HG02610 (cell line): ENCODE measurements around the gene MFSD12.
A peak's percentile ranks its signal among the peaks of the same experiment; 100 is the strongest.
"Not testable (repeated sequence)": the region's sequence is repeated elsewhere in the genome, so short reads cannot be mapped to it uniquely, and the experiment has no call there.

ENCODE experiments used
- ATAC-seq: cut with Tn5 transposase; IDR thresholded peaks from one replicate; pipeline ENCODE4 v1.9.1; 2021; ENCODE audit warnings: mild to moderate bottlenecking, moderate library complexity; ENCODE audit not compliant: unreplicated experiment

MFSD12 gene

DNA sequence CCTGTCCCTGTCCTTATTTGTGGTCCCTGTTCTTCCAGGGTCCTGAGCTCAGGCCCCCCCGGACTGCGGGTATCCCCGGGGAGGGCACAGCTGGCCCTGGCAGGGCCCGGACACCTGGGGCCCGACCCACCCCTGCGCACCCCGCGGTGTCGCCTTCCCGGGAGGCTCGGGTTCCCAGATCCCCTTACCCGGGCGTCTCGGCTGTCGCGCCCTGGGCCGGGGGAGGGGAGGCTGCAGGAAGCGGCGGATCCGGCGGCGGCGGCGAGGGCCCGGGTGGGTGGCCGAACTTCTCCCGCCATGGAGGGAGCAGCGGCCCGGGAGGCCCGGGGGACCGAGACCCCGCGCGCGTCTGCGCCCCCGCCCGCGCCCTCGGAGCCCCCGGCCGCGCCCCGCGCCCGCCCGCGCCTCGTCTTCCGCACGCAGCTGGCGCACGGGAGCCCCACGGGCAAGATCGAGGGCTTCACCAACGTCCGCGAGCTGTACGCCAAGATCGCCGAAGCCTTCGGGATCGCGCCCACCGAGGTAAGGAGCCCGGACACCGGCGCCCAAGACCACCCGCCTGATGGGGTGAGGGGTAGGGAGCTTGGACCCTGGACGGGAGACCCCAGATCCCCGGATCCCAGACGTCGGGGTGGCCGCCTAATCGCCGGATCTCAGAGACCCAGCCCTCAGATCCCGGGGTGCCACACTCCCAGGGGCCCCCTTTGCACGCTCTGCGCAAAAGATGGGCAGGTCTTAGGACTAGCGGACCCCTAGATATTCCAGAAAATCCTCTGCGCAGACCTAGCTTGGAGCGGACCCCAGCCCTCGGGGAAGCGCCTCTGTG lies 28.1 kb upstream of the MFSD12 start, which contains the start of gene GIPC3:
Gene GIPC3, plus strand, starts transcription at position 178 of the 826 bp plus-strand sequence. Its CDS starts 120 bp downstream, at position 298.
- no peak for ATAC-seq

GRCh38 chr19:3584036-3584802 lies 26.8 kb upstream of the MFSD12 start:
- not testable (repeated sequence) for ATAC-seq

DNA sequence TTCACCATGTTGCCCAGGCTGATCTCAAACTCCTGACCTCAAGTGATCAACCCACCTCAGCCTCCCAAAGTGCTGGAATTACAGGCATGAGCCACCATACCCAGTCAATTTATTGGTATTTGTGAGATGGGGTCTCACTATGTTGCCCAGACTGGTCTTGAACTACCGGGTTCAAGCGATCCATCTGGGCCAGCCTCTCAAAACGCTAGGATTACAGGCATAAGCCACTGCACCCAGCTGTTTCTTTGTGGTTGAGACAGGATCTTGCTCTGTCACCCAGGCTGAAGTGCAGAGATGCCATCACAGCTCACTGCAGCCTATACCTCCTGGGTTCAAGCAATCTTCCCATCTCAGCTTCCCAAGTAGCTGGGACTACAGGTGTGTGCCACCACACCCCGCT lies 24.4 kb upstream of the MFSD12 start:
- not testable (repeated sequence) for ATAC-seq

DNA sequence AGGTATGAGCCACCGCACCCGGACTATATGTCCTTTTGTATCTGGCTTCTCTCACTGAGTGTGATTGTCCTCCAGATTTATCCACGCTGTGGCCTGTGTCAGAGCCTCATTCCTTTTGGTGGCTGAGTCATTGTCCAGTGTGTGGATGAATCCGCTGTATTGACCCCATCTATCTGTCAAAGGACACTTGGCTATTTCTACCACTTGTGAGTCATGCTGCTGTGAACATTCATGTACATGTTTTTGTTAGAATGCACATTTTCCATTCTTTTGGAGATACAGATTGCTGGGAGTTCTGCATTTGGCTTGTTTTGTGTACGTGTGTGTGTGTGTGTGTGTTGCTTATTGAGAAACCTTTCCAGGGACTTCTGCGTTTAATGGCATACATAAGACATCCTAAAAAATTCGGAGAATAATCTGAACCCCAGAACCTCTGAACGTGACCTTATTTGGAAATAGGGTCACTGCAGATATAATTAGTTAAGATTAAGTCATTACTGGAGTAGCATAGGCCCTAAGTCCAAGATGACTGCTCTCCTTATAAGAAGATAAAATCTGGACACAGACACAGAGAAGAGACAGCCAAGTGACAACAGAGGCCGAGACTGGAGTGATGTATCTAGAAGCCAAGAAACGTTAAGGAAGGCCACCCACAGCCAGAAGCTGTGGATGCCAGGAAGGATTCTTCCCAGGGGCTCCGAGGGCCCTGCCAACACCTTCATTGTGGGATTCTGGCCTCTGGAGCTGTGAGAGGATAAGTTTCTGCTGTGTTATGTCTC lies 23.0 kb upstream of the MFSD12 start:
- ATAC-seq = no peak

- no peak for ATAC-seq
These were observed 21.0 kb upstream of the MFSD12 start for GRCh38 chr19:3578390-3578789.

DNA sequence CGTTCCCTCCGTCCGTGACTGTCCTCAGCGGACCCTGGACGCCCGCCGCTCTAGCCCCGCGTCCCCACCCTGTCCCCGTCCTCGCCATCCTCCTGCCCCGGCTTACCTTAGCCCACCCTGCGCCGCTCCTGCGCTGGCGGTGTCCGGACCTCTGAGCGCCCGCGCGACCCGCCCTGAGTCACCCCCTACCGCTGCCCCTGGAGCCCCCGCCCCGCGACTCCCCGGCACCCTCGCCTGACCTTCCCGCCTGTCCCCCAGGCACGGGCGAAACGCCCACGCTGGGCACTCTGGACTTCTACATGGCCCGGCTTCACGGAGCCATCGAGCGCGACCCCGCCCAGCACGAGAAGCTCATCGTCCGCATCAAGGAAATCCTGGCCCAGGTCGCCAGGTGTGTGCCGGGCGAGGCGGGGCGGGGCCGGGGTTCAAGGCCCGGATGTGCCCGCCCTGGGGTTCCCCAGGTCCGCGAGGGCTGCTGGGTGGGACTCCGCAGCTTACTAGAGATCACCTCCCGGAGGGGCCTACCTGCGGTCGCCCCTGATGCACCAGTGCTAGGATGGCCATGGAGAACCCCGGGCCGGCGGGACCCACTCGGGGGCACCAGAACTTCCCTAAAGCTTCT lies 20.4 kb upstream of the MFSD12 start:
- ATAC-seq = no peak

GRCh38 chr19:3576696-3577443 lies 19.5 kb upstream of the MFSD12 start:
- ATAC-seq = no peak

- no peak for ATAC-seq
These were observed 18.7 kb upstream of the MFSD12 start for GRCh38 chr19:3575949-3576673.

DNA sequence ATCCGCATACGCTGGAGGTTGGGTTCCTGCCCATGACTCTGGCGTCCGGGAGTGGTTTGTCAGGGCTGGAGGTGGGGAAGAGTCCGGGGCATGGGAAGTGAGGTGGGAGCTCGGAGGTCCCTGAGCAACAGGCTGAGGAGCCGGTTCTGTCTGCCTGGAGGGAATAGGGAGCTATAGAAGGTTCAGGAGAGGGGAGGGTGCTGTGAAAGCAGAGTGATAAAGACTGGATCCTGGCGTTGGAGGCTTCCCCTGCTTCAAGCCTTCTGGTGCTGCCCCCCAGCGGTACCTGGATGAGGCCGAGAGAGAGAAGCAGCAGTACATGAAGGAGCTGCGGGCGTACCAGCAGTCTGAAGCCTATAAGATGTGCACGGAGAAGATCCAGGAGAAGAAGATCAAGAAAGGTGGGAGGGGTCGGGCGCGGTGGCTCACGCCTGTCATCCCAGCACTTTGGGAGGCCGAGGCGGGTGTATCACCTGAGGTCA lies 17.9 kb upstream of the MFSD12 start:
- ATAC-seq = no peak

DNA sequence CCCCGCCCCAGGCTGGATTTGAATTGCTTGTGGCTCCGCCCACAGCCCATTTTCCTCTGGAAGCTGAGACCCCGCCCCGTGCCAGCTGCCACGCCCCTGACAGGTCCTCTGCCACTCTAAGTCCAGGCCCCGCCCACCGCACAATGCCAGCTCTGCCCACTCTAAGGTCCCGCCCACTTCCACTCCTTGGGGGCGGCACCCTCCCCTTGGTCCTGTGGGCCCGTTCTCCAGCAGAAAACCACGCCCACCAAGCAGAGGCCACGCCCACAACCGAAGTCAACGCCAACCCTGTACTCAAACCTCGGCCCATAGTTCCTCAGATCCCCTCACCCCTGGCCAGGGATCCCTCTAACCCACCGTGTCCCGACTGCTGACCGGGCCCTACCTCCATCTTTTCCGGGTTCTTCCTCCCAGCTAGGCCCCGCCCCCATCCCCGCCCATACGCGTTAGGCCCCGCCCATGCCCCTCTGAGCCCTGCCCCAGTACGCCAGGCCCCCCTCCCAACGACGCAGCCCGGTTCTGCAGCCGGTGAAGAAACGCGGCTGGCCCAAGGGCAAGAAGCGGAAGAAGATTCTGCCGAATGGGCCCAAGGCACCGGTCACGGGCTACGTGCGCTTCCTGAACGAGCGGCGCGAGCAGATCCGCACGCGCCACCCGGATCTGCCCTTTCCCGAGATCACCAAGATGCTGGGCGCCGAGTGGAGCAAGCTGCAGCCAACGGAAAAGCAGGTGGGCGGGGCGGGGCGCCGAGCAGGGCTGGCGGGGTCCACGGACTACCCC lies 16.7 kb upstream of the MFSD12 start:
- ATAC-seq = no peak

DNA sequence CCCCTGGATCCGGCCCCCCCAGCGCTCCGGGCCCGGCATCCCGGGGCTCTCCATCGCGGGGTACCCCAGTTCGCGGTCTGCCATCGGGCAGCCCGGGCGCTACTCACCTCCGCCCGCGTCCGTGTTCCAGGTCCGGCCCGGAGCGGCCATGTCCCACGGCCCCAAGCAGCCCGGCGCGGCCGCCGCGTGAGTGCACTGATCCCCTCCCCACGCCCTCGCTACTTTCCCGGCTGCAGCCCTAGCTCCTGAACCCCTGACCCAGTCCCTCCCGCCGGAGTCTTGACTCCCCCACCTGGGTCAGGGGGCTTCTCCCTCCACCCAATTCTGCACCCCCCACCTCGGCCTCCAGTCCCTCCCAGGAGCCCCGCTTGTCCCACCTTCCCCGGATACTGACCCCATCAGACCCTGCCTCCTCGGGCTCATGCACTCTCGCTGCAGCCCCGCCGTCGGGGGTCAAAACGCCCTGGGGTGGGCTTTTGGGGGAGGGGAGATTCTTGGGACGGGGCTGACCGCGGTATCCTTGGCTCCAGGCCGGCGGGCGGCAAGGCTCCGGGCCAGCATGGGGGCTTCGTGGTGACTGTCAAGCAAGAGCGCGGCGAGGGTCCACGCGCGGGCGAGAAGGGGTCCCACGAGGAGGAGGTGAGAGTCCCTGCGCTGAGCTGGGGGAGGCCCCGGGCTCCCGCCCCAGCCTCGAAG lies 15.9 kb upstream of the MFSD12 start:
- no peak for ATAC-seq

GRCh38 chr19:3572855-3573161 lies 15.4 kb upstream of the MFSD12 start, which contains the start of gene HMG20B:
Gene HMG20B, plus strand, starts transcription at chr19:3572944. Its CDS starts 366 bp downstream, at chr19:3573310.
- no peak for ATAC-seq

GRCh38 chr19:3572132-3572854 lies 14.9 kb upstream of the MFSD12 start:
- peak; percentile 95 for ATAC-seq

- ATAC-seq = no peak
These were observed 13.2 kb upstream of the MFSD12 start for GRCh38 chr19:3570606-3571011.

- ATAC-seq = not testable (repeated sequence)
These were observed 12.7 kb upstream of the MFSD12 start for GRCh38 chr19:3570042-3570441.

GRCh38 chr19:3565139-3565538 lies 7.8 kb upstream of the MFSD12 start:
- no peak for ATAC-seq
